ENCODE data around the gene NUDT5.

The NUDT5 gene

GRCh38 chr10:12121673-12122072 is 74.0 kb downstream of the NUDT5 start:
- H3K4me2 ChIP-seq (ENCODE audit: low read depth, low read length, poor library complexity, severe bottlenecking): no peak overlapping the region
- 0 out of 2 replicates have a peak, but pooled peaks cover 4% of the 10 kb centered on the region for H3K36me3 ChIP-seq (ENCODE audit: insufficient read depth, low read length)
- no peaks in the 10 kb centered on the region for H3F3A ChIP-seq (ENCODE audit: low read depth)
- no peak overlapping the region for H2AFZ ChIP-seq (ENCODE audit: low read length)
- no peak for TF ChIP-seq EZH2phosphoT487 (IDR thresholded peaks at IDR 0.05; ENCODE audit: borderline replicate concordance)
- no peak for TF ChIP-seq CTCF (conservative IDR thresholded peaks at IDR 0.05; ENCODE audit: low read length)
- H3K9ac ChIP-seq (ENCODE audit: low read depth, low read length, poor library complexity, severe bottlenecking): no peak overlapping the region
- no peaks in the 10 kb centered on the region for H3K9me3 ChIP-seq (ENCODE audit: insufficient read depth, low read depth, low read length)
- H3K27me3 ChIP-seq (ENCODE audit: insufficient read depth, low read length, poor library complexity, severe bottlenecking): no peaks in the 10 kb centered on the region
- H3K9me2 ChIP-seq (replicated peaks; ENCODE audit: low read depth, low read length): no peaks in the 10 kb centered on the region
- no peaks in the 10 kb centered on the region for H3K4me1 ChIP-seq (ENCODE audit: insufficient read depth, low read length, poor library complexity, severe bottlenecking)
- H4K20me1 ChIP-seq (ENCODE audit: insufficient read depth, low read length, poor library complexity, severe bottlenecking): no peaks in the 10 kb centered on the region
- no peaks in the 10 kb centered on the region for H3K79me2 ChIP-seq (ENCODE audit: insufficient read depth, low read length)
- no peak overlapping the region for H3K4me3 ChIP-seq (ENCODE audit: low read length, poor library complexity, severe bottlenecking)
